Hepatocyte (in vitro differentiated cells): ENCODE results near the gene VIL1. TPM values are rescaled to one million over a fixed set of nuclear protein-coding genes. Genes with fewer than 3 reads are reported as not detected.

Source experiments
- DNase-seq: peaks from one replicate; pipeline ENCODE4 v3.0.0-alpha.2; 2016; ENCODE audit warnings: low spot score
- H2AFZ ChIP-seq: fragments of 200-600 bp; sonication (generic); 2 replicates; pipeline ENCODE4 v1.6.0; 2016; ENCODE audit warnings: antibody characterized with exemption, mild to moderate bottlenecking
- H3K27ac ChIP-seq: fragments of 200-600 bp; sonication (generic); 2 replicates; pipeline ENCODE4 v1.5.1; 2016; ENCODE audit warnings: mild to moderate bottlenecking
- H3K27me3 ChIP-seq: fragments of 200-600 bp; sonication (generic); 2 replicates; pipeline ENCODE4 v1.6.1; 2016
- H3K36me3 ChIP-seq: fragments of 200-600 bp; sonication (generic); replicated peaks from 2 replicates; pipeline ENCODE4 v1.5.1; 2016; ENCODE audit warnings: low read depth; ENCODE audit not compliant: insufficient read depth
- H3K4me1 ChIP-seq: fragments of 200-600 bp; sonication (generic); 2 replicates; pipeline ENCODE4 v1.5.1; 2016; ENCODE audit warnings: mild to moderate bottlenecking, moderate library complexity; ENCODE audit not compliant: insufficient read depth
- H3K4me2 ChIP-seq: fragments of 200-600 bp; sonication (generic); 2 replicates; pipeline ENCODE4 v1.6.0; 2016
- H3K4me3 ChIP-seq: fragments of 200-600 bp; sonication (generic); 2 replicates; pipeline ENCODE4 v1.5.1; 2016; ENCODE audit warnings: mild to moderate bottlenecking
- H3K79me2 ChIP-seq: fragments of 200-600 bp; sonication (generic); 2 replicates; pipeline ENCODE4 v1.6.0; 2017; ENCODE audit warnings: mild to moderate bottlenecking
- H3K9me2 ChIP-seq: fragments of 200-600 bp; sonication (generic); replicated peaks from 2 replicates; pipeline ENCODE4 v1.6.0; 2017; ENCODE audit warnings: mild to moderate bottlenecking; ENCODE audit not compliant: insufficient read depth
- H3K9me3 ChIP-seq: fragments of 200-600 bp; sonication (generic); 2 replicates; pipeline ENCODE4 v1.5.1; 2016; ENCODE audit warnings: low read depth, mild to moderate bottlenecking
- H4K20me1 ChIP-seq: fragments of 200-600 bp; sonication (generic); 2 replicates; pipeline ENCODE4 v1.6.0; 2016; ENCODE audit warnings: mild to moderate bottlenecking; ENCODE audit not compliant: insufficient read depth, poor library complexity, severe bottlenecking
- CTCF ChIP-seq: fragments of 200-600 bp; sonication (generic); IDR thresholded peaks from 2 replicates; pipeline ENCODE4 v1.5.1; 2016; ENCODE audit warnings: antibody characterized with exemption, mild to moderate bottlenecking; ENCODE audit not compliant: poor library complexity
- EZH2 ChIP-seq: fragments of 200-600 bp; sonication (generic); IDR thresholded peaks from 2 replicates; pipeline ENCODE4 v1.6.1; 2016; ENCODE audit warnings: antibody characterized with exemption, mild to moderate bottlenecking, borderline replicate concordance
- EZH2phosphoT487 ChIP-seq: fragments of 200-600 bp; sonication (generic); IDR thresholded peaks from one replicate; pipeline ENCODE4 v1.6.1; 2018; ENCODE audit warnings: antibody characterized with exemption, mild to moderate bottlenecking, low read depth, moderate library complexity; ENCODE audit not compliant: unreplicated experiment, severe bottlenecking
- WGBS: methylation state at CpG from one replicate; pipeline ENCODE4 v1.1.6; 2016; ENCODE audit warnings: low lambda C conversion rate; ENCODE audit errors: missing lambda C conversion rate; 5-methylcytosine and 5-hydroxymethylcytosine counted together
- polyA plus RNA-seq: library from polyadenylated mRNA; unstranded; fragments of >200 nt; fragmentation: Nextera tagmentation; extraction: Ambion mirVana; gene quantifications from 2 replicates; pipeline ENCODE4 v1.2.1, GENCODE V29; 2016
- total RNA-seq: library from RNA; depleted of rRNA; stranded (reverse); fragments of >200 nt; gene quantifications from 2 replicates; pipeline ENCODE4 v1.2.3, GENCODE V29; 2014

The VIL1 gene
- total and polyA plus RNA-seq, 2 experiments from 2014 or later: 160 to 261 TPM

DNA sequence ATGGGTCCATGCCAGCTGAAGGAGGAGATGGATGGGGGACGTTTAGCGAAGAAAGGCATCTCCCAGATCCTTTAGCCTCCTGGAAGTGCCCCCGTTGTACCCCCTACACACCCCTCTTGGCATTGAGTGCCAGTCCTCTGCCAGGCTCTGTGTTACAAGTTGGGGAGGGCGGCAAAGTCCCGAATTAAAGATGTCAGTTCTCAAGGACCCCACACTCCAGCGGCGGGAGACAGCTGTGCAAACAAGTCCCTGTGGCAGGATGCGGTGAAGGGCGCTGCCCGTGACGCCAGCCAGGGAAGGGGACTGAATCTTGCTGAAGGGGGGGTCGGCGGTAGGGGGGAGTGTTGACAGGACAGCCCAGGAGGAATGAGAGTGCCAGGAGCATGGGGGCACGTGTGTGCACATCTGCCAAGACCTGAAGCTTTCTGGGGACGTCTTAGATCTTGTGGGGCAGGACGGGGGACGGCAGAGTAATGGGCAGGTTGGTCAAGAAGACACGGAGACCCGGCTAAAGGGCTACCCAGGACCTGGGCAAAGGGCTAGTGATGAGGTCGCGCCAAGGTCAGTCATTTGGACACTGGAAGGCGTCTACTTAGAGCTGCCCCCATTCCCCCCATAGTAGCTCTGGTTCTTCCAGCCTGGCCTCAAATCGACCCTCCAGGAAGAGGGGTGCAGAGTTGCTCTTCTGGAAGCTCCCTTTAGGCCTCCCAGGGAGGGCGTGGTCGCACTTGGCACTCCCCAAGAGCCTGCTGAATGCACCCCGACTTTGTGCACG is 22.0 kb upstream of the VIL1 start:
- Histone ChIP-seq H2AFZ (no peak overlapping the region), H3K36me3 (no peaks in the 10 kb centered on the region), H3K4me1 (peaks cover 16% of the 10 kb centered on the region), H3K4me3 (peak overlapping the region; percentile 94), H3K79me2 (peaks cover 34% of the 10 kb centered on the region), H4K20me1 (peaks cover 9% of the 10 kb centered on the region), H3K27me3 (no peaks in the 10 kb centered on the region), H3K4me2 (peak overlapping the region; percentile 88), H3K9me2 (no peaks in the 10 kb centered on the region), H3K9me3 (no peaks in the 10 kb centered on the region), H3K27ac (peak overlapping the region; percentile 100)
- TF ChIP-seq EZH2phosphoT487 (no peak), EZH2 (no peak), CTCF (no peak)
- DNase-seq: peak; percentile 85
- WGBS: 2% methylated on average over 27 of the region's 27 CpGs

GRCh38 chr2:218397463-218397819 is 21.5 kb upstream of the VIL1 start:
- no peak overlapping the region for H2AFZ ChIP-seq
- peak overlapping the region; percentile 94 for H3K4me3 ChIP-seq
- H3K36me3 ChIP-seq: no peaks in the 10 kb centered on the region
- H3K27ac ChIP-seq: peak overlapping the region; percentile 100
- H3K9me2 ChIP-seq: no peaks in the 10 kb centered on the region
- H4K20me1 ChIP-seq: peaks cover 9% of the 10 kb centered on the region
- peaks cover 22% of the 10 kb centered on the region for H3K4me1 ChIP-seq
- no peaks in the 10 kb centered on the region for H3K27me3 ChIP-seq
- no peaks in the 10 kb centered on the region for H3K9me3 ChIP-seq
- WGBS: 7% methylated on average over 12 of the region's 12 CpGs
- peak overlapping the region; percentile 88 for H3K4me2 ChIP-seq
- H3K79me2 ChIP-seq: peaks cover 39% of the 10 kb centered on the region
- TF ChIP-seq EZH2: no peak
- no peak for TF ChIP-seq CTCF
- TF ChIP-seq EZH2phosphoT487: no peak
- no peak for DNase-seq

DNA sequence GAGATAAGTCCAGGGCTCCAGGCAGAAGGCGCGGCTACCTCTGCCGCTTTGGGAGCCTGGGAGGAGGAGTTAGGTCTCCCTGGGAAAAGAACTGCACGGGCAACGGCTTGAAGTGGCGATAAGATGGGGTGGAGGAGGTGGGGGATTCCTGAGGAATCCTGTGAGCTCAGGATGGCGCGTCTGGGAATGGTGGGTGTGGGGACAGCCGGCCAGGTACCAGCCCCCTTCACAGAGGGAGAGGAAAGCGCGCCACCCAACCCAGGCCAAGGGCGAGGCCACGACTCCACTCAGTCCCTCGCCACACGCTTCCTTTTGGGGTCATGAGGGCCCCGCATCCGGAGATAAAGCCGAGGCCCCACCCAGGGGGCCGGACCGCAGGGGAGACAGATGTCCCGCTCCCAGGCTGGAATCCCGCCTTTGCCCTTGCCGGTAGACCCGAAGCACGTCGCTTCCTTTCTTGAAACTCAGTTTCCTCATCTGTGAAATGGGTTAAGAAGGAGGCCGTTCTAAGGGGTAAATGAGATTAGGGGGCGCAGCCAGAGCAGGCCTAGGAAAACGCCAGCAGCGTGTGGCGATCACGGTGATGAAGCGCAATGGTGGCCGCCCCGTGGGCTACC is 21.0 kb upstream of the VIL1 start:
- H3K4me2 ChIP-seq: peak overlapping the region; percentile 88
- 2% methylated on average over 35 of the region's 35 CpGs for WGBS
- H3K79me2 ChIP-seq: peaks cover 44% of the 10 kb centered on the region
- peaks cover 9% of the 10 kb centered on the region for H4K20me1 ChIP-seq
- H3K9me2 ChIP-seq: no peaks in the 10 kb centered on the region
- H3K4me1 ChIP-seq: peaks cover 23% of the 10 kb centered on the region
- H2AFZ ChIP-seq: no peak overlapping the region
- no peaks in the 10 kb centered on the region for H3K27me3 ChIP-seq
- TF ChIP-seq EZH2phosphoT487 (no peak), EZH2 (no peak), CTCF (no peak)
- no peaks in the 10 kb centered on the region for H3K36me3 ChIP-seq
- peak overlapping the region; percentile 94 for H3K4me3 ChIP-seq
- peak; percentile 93 for DNase-seq
- no peaks in the 10 kb centered on the region for H3K9me3 ChIP-seq
- peak overlapping the region; percentile 100 for H3K27ac ChIP-seq
